Measurements from ENCODE around the gene RAB27A.

- TF ChIP-seq MAX (IDR thresholded peaks at IDR 0.05; ENCODE audit: insufficient read depth, insufficient read length) (no peak), CTCF (IDR thresholded peaks at IDR 0.05; ENCODE audit: extremely low read depth in 1 of 2, insufficient read depth in 1 of 2, low read depth in 1 of 2, low read length in 2 of 2) (no peak)
These were observed 45.4 kb upstream of the RAB27A start for GRCh38 chr15:55334997-55335396.
